CD4-positive, CD25-positive, alpha-beta regulatory T cell (primary cell): Measurements from ENCODE around the gene NTN4. TPM values are rescaled to one million over a fixed set of nuclear protein-coding genes. Genes with fewer than 3 reads are reported as not detected.

ENCODE experiments used
- ATAC-seq, 2 donors: fragments of 150-1000 bp; cut with Tn5 transposase; one replicate each; pipeline ENCODE4 v1.10.0; 2021; ENCODE audit warnings: low read depth in 2 of 2, moderate number of reproducible peaks in 2 of 2, moderate library complexity in 1 of 2
- DNase-seq, 3 donors: peaks; one replicate each; pipeline versions ENCODE4 v3.0.0 to v3.0.0-alpha.2; 2012 to 2022; ENCODE audit warnings: mixed read lengths in 1 of 3
- H3K27ac ChIP-seq: one replicate; pipeline ENCODE4 v1.7.0; 2013; ENCODE audit warnings: mild to moderate bottlenecking, low read length; ENCODE audit not compliant: insufficient read depth, poor library complexity, severe bottlenecking
- H3K27me3 ChIP-seq: one replicate; pipeline ENCODE4 v1.7.0; 2013; ENCODE audit warnings: low read length; ENCODE audit not compliant: control insufficient read depth, insufficient read depth
- H3K36me3 ChIP-seq: one replicate; pipeline ENCODE4 v1.7.0; 2013; ENCODE audit warnings: mild to moderate bottlenecking, low read length, moderate library complexity; ENCODE audit not compliant: control insufficient read depth, insufficient read depth
- H3K4me1 ChIP-seq: 2 replicates; pipeline ENCODE4 v1.7.0; 2013; ENCODE audit warnings: mild to moderate bottlenecking, low read length; ENCODE audit not compliant: insufficient read depth, control insufficient read depth, poor library complexity, severe bottlenecking
- H3K4me3 ChIP-seq: one replicate; pipeline ENCODE4 v1.7.0; 2013; ENCODE audit warnings: low read depth, mild to moderate bottlenecking, low read length, moderate library complexity
- H3K9me3 ChIP-seq, 2 experiments: 1 replicate in 1 of 2; 2 replicates in 1 of 2; pipeline ENCODE4 v1.7.0; 2013; ENCODE audit warnings: low read length in 2 of 2, mild to moderate bottlenecking in 1 of 2, moderate library complexity in 1 of 2; ENCODE audit not compliant: control insufficient read depth in 2 of 2
- H3K27ac Mint-ChIP-seq, 3 donors: one replicate each; pipeline ENCODE4 v1.8.0; 2020 to 2022; ENCODE audit warnings: mild to moderate bottlenecking in 3 of 3, mixed read lengths in 3 of 3, moderate library complexity in 2 of 3
- H3K27me3 Mint-ChIP-seq: one replicate; pipeline ENCODE4 v1.8.0; 2022; ENCODE audit warnings: mild to moderate bottlenecking, mixed read lengths
- H3K36me3 Mint-ChIP-seq: one replicate; pipeline ENCODE4 v1.8.0; 2020; ENCODE audit warnings: mixed read lengths
- H3K4me1 Mint-ChIP-seq, 4 donors: one replicate each; pipeline ENCODE4 v1.8.0; 2020 to 2022; ENCODE audit warnings: mixed read lengths in 4 of 4, mild to moderate bottlenecking in 1 of 4
- H3K4me3 Mint-ChIP-seq, 4 donors: one replicate each; pipeline ENCODE4 v1.8.0; 2020 to 2022; ENCODE audit warnings: mild to moderate bottlenecking in 4 of 4, mixed read lengths in 4 of 4, moderate library complexity in 3 of 4
- H3K9me3 Mint-ChIP-seq, 7 donors: one replicate each; pipeline ENCODE4 v1.8.0; 2020 to 2022; ENCODE audit warnings: mixed read lengths in 7 of 7, mild to moderate bottlenecking in 3 of 7, moderate library complexity in 2 of 7
- polyA plus RNA-seq, 4 donors: library from polyadenylated mRNA; unstranded; fragments of 300-500 nt; fragmentation: Illumina TruSeq; gene quantifications; one replicate each; pipeline ENCODE4 v1.2.3, GENCODE V29; 2021
- total RNA-seq: library from RNA; stranded (reverse); gene quantifications from one replicate; pipeline ENCODE4 v1.2.3, GENCODE V29; 2022

The NTN4 gene
- total and polyA plus RNA-seq, 5 donors from 2014 or later: 0.16 TPM; not detected in 4

DNA sequence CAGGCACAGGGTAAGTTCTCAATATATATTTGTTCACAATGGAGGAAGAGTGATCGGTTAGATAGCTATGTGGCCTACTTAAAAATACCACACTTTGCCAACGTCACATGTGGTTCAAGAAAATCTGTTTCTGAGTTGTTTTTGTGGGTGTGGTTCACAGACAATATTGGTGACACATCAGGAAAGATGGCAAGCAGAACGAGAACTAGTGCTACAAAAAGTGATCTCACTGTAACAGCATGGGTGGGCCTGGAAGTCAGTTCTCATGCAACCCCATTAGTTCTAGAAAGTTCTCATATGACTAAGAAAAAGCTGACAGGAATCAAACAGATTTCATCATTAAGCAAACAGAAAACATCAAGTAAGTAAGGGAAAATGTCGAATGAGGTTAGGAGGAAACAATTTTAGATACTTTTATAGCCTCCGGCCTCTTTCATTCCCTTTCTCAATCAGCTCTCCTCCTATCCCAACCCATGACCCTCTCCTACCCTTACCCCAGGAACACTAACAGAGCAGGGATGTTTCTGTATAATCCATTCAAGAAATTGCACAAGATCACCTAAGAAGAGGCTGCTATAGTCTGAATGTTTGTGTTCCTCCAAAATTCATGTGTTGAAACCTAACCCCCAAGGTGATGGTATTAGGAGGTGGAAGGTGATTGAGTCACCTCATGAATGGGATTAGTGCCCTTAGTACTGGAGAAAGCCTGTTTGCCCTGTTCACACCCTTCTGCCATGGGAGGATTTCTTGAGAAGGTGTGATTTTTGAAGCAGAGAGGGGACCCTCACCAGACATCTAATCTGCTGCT, 15.5 kb upstream of the NTN4 start:
- Mint-ChIP-seq H3K4me1 (no peaks in the 10 kb centered on the region), H3K36me3 (no peaks in the 10 kb centered on the region), H3K9me3 (peaks cover 0 to 2% (median 0%) of the 10 kb centered on the region in 7 donors), H3K27ac (no peak overlapping the region), H3K27me3 (peaks cover 21% of the 10 kb centered on the region), H3K4me3 (no peak overlapping the region)
- Histone ChIP-seq H3K27me3 (peaks cover 5% of the 10 kb centered on the region), H3K9me3 (no peaks in the 10 kb centered on the region), H3K4me3 (no peak overlapping the region), H3K36me3 (no peaks in the 10 kb centered on the region), H3K4me1 (no peaks in the 10 kb centered on the region), H3K27ac (no peak overlapping the region)
- DNase-seq (peak in 2 of 3 donors; percentile 17 to 19), ATAC-seq (peak in 1 of 2 donors; percentile 39)

DNA sequence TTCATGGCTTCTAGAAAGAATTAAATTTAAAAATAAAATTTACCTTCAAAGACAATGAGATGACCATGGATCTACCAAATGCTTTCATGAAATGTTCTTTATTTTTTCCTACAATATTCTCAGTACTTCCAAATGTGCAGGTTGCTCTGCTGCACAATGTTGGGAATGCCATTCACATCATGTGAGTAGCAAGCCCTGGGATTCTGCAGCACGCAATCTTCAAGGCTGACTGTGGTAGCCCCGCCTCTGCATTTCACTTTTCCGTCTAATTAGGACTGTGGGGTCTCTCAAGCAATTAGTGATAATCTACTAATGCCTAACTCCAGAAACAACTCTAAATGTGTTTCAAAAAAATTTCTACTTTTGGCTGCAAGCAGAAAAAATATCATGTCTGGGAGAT, 13.7 kb upstream of the NTN4 start:
- no peaks in the 10 kb centered on the region for H3K4me1 Mint-ChIP-seq
- DNase-seq (no peak), ATAC-seq (no peak)
- Histone ChIP-seq H3K27ac (no peak overlapping the region), H3K9me3 (no peaks in the 10 kb centered on the region), H3K4me1 (no peaks in the 10 kb centered on the region), H3K4me3 (no peak overlapping the region), H3K36me3 (no peaks in the 10 kb centered on the region), H3K27me3 (peaks cover 3% of the 10 kb centered on the region)
- no peak overlapping the region for H3K27ac Mint-ChIP-seq
- H3K9me3 Mint-ChIP-seq: peaks cover 0 to 2% (median 0%) of the 10 kb centered on the region in 7 donors
- H3K27me3 Mint-ChIP-seq: peaks cover 20% of the 10 kb centered on the region
- H3K4me3 Mint-ChIP-seq: no peak overlapping the region
- no peaks in the 10 kb centered on the region for H3K36me3 Mint-ChIP-seq

DNA sequence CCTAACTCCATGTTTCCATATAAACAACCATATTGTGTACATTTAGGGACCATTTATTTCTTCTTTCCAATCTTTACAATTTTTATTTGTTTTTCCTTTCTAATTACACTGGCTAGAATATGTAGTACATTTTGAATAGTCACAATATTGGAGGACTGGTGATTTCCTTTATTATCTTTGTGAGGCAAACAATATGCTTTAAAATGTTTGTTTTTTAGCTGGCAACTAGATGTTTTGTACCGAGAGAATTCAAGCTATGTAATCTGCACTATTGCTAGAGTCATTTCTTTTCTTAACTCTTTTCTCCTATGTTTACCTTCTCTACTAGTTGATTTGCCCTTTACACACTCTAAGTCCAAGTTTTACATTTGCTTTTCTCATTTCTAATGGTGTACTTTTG, 13.3 kb upstream of the NTN4 start:
- no peak overlapping the region for H3K4me3 Mint-ChIP-seq
- ATAC-seq (no peak), DNase-seq (no peak)
- H3K4me1 Mint-ChIP-seq: no peaks in the 10 kb centered on the region
- Histone ChIP-seq H3K27ac (no peak overlapping the region), H3K4me1 (no peaks in the 10 kb centered on the region), H3K36me3 (no peaks in the 10 kb centered on the region), H3K4me3 (no peak overlapping the region), H3K27me3 (peaks cover 3% of the 10 kb centered on the region), H3K9me3 (no peaks in the 10 kb centered on the region)
- peaks cover 0 to 2% (median 0%) of the 10 kb centered on the region in 7 donors for H3K9me3 Mint-ChIP-seq
- H3K36me3 Mint-ChIP-seq: no peaks in the 10 kb centered on the region
- no peak overlapping the region for H3K27ac Mint-ChIP-seq
- H3K27me3 Mint-ChIP-seq: peaks cover 20% of the 10 kb centered on the region

DNA sequence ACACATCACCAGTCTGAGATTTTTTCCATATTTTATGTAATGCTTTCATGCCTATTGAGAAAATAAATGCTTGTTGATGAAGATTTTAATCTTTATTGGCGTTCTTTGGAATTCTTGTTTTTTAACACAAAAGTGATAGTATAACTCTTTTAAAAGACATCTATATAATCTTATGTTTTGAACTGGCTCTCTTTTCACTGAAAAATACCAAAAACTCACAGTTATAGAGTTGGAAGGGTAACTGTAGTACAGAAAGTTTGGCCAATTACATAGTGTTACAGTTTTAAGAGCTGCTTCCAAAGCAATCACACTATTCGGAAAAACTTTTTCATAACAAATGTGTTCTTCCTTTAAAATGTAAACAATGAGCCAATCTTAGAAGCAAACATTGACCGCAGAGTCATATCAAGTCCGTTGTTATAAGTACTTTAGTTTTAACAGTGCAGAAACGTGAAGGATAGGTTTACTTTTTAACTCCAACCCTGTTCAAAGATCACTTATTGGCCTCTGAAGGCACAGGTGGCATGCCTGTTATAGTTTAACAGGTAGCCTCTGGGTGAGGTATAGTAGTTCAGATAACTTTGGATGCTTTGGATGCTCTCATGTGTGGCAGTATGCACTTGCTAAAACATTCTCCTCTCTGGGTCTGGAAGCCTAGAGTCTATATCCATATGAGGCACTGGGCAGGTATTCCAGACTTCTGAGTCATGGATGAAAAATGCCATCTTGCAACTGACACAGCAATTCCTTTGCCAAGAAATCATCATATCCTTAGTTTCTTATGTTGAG, 12.1 kb upstream of the NTN4 start:
- H3K27me3 Mint-ChIP-seq: peaks cover 26% of the 10 kb centered on the region
- H3K4me1 Mint-ChIP-seq: no peaks in the 10 kb centered on the region
- no peaks in the 10 kb centered on the region for H3K9me3 Mint-ChIP-seq
- Histone ChIP-seq H3K27me3 (peaks cover 3% of the 10 kb centered on the region), H3K4me3 (no peak overlapping the region), H3K4me1 (no peaks in the 10 kb centered on the region), H3K36me3 (no peaks in the 10 kb centered on the region), H3K9me3 (no peaks in the 10 kb centered on the region), H3K27ac (no peak overlapping the region)
- no peaks in the 10 kb centered on the region for H3K36me3 Mint-ChIP-seq
- no peak overlapping the region for H3K4me3 Mint-ChIP-seq
- DNase-seq (no peak), ATAC-seq (no peak)
- H3K27ac Mint-ChIP-seq: no peak overlapping the region

DNA sequence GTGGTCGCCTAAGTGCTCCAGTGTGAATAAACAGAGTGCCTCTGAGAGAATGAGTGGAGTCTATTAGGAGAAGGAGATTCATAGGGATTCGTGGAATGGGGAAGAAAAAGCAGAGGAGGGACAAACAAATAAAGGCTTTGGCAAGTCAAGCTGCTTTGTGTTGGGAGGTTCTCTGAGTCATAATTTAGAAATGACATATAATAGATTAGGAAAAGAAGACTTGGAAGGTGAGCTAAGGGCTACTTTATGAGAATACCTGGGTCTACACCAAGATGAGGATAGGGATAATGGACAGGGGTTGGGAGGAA, 6.4 kb upstream of the NTN4 start:
- peaks cover 62% of the 10 kb centered on the region for H3K27me3 Mint-ChIP-seq
- H3K4me1 Mint-ChIP-seq: peaks cover 0 to 1% (median 0%) of the 10 kb centered on the region in 4 donors
- no peak overlapping the region for H3K4me3 Mint-ChIP-seq
- H3K36me3 Mint-ChIP-seq: no peaks in the 10 kb centered on the region
- H3K4me1 ChIP-seq: no peaks in the 10 kb centered on the region
- H3K9me3 Mint-ChIP-seq: peaks cover 0 to 4% (median 0%) of the 10 kb centered on the region in 7 donors
- no peak for ATAC-seq
- H3K27ac ChIP-seq: no peak overlapping the region
- H3K4me3 ChIP-seq: no peak overlapping the region
- DNase-seq: no peak
- no peaks in the 10 kb centered on the region for H3K9me3 ChIP-seq
- H3K27ac Mint-ChIP-seq: no peak overlapping the region
- peaks cover 13% of the 10 kb centered on the region for H3K27me3 ChIP-seq
- H3K36me3 ChIP-seq: no peaks in the 10 kb centered on the region

DNA sequence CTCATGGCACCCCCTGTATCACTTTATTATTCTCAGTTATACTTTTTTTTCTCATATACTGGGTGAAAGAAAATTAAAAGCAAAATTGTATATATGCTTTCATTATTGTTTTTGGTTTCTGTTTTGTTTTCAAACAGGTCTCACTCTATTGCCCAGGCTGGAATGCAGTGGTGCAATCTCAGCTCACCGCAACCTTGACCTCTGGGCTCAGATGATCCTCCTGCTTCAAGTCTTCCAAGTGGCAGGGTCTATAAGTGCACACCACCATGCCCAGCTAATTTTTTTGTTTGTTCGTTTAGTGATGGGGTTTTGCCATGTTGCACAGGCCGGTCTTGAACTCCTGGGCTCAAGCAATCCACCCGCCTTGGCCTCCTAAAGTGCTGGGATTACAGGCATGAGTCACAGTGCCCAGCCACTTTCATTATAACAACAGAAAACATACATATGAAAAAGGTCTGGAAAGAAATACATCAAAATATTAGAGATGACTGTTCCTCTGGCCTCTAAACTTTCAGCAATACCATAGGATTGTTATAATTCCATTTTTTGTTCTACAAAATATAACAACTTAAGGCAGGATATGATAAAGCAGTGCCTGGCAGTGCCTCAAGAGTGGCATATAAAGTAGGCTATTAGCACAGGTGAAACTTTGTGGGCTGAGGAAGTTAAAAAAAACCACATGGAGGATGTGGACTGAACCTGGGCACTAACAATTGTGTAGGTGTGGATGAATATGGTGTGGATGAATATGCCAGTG, 5.8 kb upstream of the NTN4 start:
- H3K4me1 Mint-ChIP-seq: peaks cover 0 to 7% (median 1%) of the 10 kb centered on the region in 4 donors
- Histone ChIP-seq H3K27me3 (peaks cover 18% of the 10 kb centered on the region), H3K4me3 (no peak overlapping the region), H3K9me3 (no peaks in the 10 kb centered on the region), H3K27ac (no peak overlapping the region), H3K4me1 (peaks cover under 1% of the 10 kb centered on the region), H3K36me3 (no peaks in the 10 kb centered on the region)
- H3K27me3 Mint-ChIP-seq: peaks cover 68% of the 10 kb centered on the region
- no peak overlapping the region for H3K27ac Mint-ChIP-seq
- H3K36me3 Mint-ChIP-seq: no peaks in the 10 kb centered on the region
- H3K9me3 Mint-ChIP-seq: peaks cover 0 to 4% (median 0%) of the 10 kb centered on the region in 7 donors
- no peak for DNase-seq
- no peak overlapping the region for H3K4me3 Mint-ChIP-seq
- ATAC-seq: no peak

DNA sequence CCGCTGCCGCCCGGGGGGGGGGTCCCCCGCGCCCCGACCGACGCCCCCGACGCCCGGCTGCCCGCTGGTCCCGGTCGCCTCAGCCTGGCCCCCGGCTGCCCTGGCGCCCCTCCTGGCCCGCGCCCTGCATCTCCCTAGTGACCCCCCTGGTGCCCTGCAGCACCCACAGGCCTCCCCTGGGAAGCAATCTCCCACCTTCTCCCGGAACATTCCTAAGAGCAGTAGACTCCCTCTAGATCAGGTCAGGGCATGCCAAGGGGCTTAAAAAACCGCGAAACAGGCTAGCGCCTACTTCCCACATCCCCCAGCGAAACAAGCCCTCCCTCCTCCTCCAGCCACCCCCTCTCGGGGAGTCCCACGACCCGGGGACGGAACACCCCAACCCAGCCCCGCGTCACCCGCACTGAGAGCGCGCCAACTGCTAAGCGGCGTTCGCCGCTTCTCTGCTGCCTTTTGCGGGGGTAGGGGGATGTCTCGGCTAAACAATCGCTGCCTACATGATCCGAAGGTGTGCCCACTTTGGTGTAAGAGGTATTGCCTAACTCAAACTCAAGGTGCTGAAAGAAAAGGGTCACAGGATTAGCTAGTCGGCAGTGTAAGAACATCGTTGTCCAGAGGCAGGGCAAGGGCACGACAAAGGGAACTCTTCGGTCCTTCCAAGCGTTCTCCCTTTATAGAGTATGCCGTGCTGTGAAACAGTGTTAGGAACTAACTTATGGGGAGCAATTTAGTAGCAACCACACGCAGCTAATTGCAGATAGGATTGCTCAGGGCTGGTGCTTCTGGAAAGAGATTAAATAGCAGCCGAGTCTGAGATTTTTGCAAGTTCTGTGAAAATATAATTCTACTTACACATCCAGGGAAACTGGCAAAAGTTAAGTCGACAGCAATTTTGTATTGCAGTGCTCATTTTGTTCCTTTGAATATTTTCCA, 619 bp upstream of the NTN4 start:
- Mint-ChIP-seq H3K4me1 (peaks cover 0 to 13% (median 7%) of the 10 kb centered on the region in 4 donors), H3K27me3 (peaks cover 87% of the 10 kb centered on the region), H3K27ac (no peak overlapping the region), H3K36me3 (no peaks in the 10 kb centered on the region), H3K4me3 (peak overlapping the region; percentile 28 to 83 (median 77)), H3K9me3 (peaks cover 0 to 1% (median 0%) of the 10 kb centered on the region in 7 donors)
- Histone ChIP-seq H3K36me3 (no peaks in the 10 kb centered on the region), H3K27ac (no peak overlapping the region), H3K9me3 (no peaks in the 10 kb centered on the region), H3K27me3 (peaks cover 38% of the 10 kb centered on the region), H3K4me3 (no peak overlapping the region), H3K4me1 (peaks cover 18% of the 10 kb centered on the region)
- no peak for DNase-seq
- peak in 1 of 2 donors; percentile 41 for ATAC-seq
